Muscle of leg (tissue), 11 donors: ENCODE results near the gene IL16. TPM values are rescaled to one million over a fixed set of nuclear protein-coding genes. Genes with fewer than 3 reads are reported as not detected.
A peak's percentile ranks its signal among the peaks of the same experiment; 100 is the strongest.
"Not testable (repeated sequence)": the region's sequence is repeated elsewhere in the genome, so short reads cannot be mapped to it uniquely, and the experiment has no call there.

Experiments used
- DNase-seq: peaks from one replicate; pipeline ENCODE4 v3.0.0; 2013
- H3K27ac ChIP-seq: one replicate; pipeline ENCODE4 v1.5.1; 2013; ENCODE audit warnings: mild to moderate bottlenecking, low read length, control low read depth
- H3K27me3 ChIP-seq: one replicate; pipeline ENCODE4 v1.6.1; 2013; ENCODE audit warnings: low read length; ENCODE audit not compliant: control insufficient read depth, insufficient read depth
- H3K36me3 ChIP-seq: one replicate; pipeline ENCODE4 v1.6.1; 2013; ENCODE audit warnings: low read length; ENCODE audit not compliant: control insufficient read depth, insufficient read depth
- H3K4me1 ChIP-seq: one replicate; pipeline ENCODE4 v1.6.1; 2013; ENCODE audit warnings: low read length; ENCODE audit not compliant: control insufficient read depth, insufficient read depth
- H3K4me3 ChIP-seq: one replicate; pipeline ENCODE4 v1.5.1; 2013; ENCODE audit warnings: low read length, control low read depth
- H3K9me3 ChIP-seq: replicated peaks from 2 replicates; pipeline ENCODE4 v1.6.1; 2013; ENCODE audit warnings: low read depth, low read length; ENCODE audit not compliant: control insufficient read depth
- WGBS: methylation state at CpG from one replicate; pipeline ENCODE4 v1.1.5; 2013; ENCODE audit warnings: missing lambda C conversion rate; ENCODE audit not compliant: insufficient coverage; 5-methylcytosine and 5-hydroxymethylcytosine counted together
- polyA plus RNA-seq, 8 donors: library from polyadenylated mRNA; unstranded; fragments of 120-200 nt; gene quantifications; one replicate each; pipeline versions ENCODE4 v1.2.1 to v1.2.3, GENCODE V29; 2013; ENCODE audit warnings: inconsistent platforms in 1 of 8, low replicate concordance in 1 of 8; ENCODE audit not compliant: insufficient read length in 8 of 8, insufficient read depth in 1 of 8
- total RNA-seq: library from RNA; stranded (reverse); fragments of 120-200 nt; gene quantifications from one replicate; pipeline ENCODE4 v1.2.4, GENCODE V29; 2013

IL16 gene
- total and polyA plus RNA-seq, 9 donors = 3.9 to 8.9 (median 7.3) TPM

- not testable (repeated sequence) for H3K4me3 ChIP-seq, H3K27me3 ChIP-seq, H3K9me3 ChIP-seq, DNase-seq, H3K4me1 ChIP-seq, H3K27ac ChIP-seq, H3K36me3 ChIP-seq
- 20% methylated on average over 1 of the region's 9 CpGs for WGBS
These were observed 134.5 kb downstream of the IL16 start for GRCh38 chr15:81331141-81331540.

GRCh38 chr15:81331600-81331999, 134.9 kb downstream of the IL16 start:
- no peaks in the 10 kb centered on the region for H3K9me3 ChIP-seq
- WGBS = 81% methylated on average over 15 of the region's 15 CpGs
- no peak overlapping the region for H3K27ac ChIP-seq
- no peaks in the 10 kb centered on the region for H3K27me3 ChIP-seq
- peaks cover 4% of the 10 kb centered on the region for H3K4me1 ChIP-seq
- H3K4me3 ChIP-seq = no peak overlapping the region
- DNase-seq = no peak
- H3K36me3 ChIP-seq = no peaks in the 10 kb centered on the region

- WGBS = 91% methylated on average over 9 of the region's 12 CpGs
- no peak overlapping the region for H3K4me3 ChIP-seq
These were observed 135.6 kb downstream of the IL16 start for GRCh38 chr15:81332326-81332725.

GRCh38 chr15:81333363-81333762, 136.7 kb downstream of the IL16 start:
- Histone ChIP-seq H3K9me3 (no peaks in the 10 kb centered on the region), H3K4me1 (peaks cover 16% of the 10 kb centered on the region), H3K36me3 (no peaks in the 10 kb centered on the region), H3K27ac (no peak overlapping the region), H3K4me3 (no peak overlapping the region), H3K27me3 (no peaks in the 10 kb centered on the region)
- DNase-seq = no peak
- 92% methylated on average over 2 of the region's 3 CpGs for WGBS

More at GRCh38 chr15:81332326-81332725, 135.6 kb downstream of the IL16 start:
- H3K27ac ChIP-seq = no peak overlapping the region
- H3K9me3 ChIP-seq = no peaks in the 10 kb centered on the region
- no peaks in the 10 kb centered on the region for H3K36me3 ChIP-seq
- H3K27me3 ChIP-seq = no peaks in the 10 kb centered on the region
- no peak for DNase-seq
- H3K4me1 ChIP-seq = peaks cover 7% of the 10 kb centered on the region

GRCh38 chr15:81334768-81335435, 138.2 kb downstream of the IL16 start:
- Histone ChIP-seq H3K27me3 (no peaks in the 10 kb centered on the region), H3K27ac (no peak overlapping the region), H3K36me3 (no peaks in the 10 kb centered on the region), H3K4me1 (peaks cover 24% of the 10 kb centered on the region), H3K9me3 (no peaks in the 10 kb centered on the region), H3K4me3 (no peak overlapping the region)
- 85% methylated on average over 9 of the region's 10 CpGs for WGBS
- no peak for DNase-seq

GRCh38 chr15:81335631-81336030, 139.0 kb downstream of the IL16 start:
- Histone ChIP-seq H3K9me3 (no peaks in the 10 kb centered on the region), H3K27me3 (no peaks in the 10 kb centered on the region), H3K4me1 (peaks cover 24% of the 10 kb centered on the region), H3K4me3 (no peak overlapping the region), H3K27ac (no peak overlapping the region), H3K36me3 (no peaks in the 10 kb centered on the region)
- WGBS = 82% methylated on average over 2 of the region's 4 CpGs
- no peak for DNase-seq

- Histone ChIP-seq H3K9me3 (no peaks in the 10 kb centered on the region), H3K4me1 (peaks cover 24% of the 10 kb centered on the region), H3K36me3 (no peaks in the 10 kb centered on the region), H3K4me3 (no peak overlapping the region), H3K27ac (no peak overlapping the region), H3K27me3 (no peaks in the 10 kb centered on the region)
- no CpG with 5 or more reads among the region's 4 CpGs for WGBS
- no peak for DNase-seq
These were observed 139.9 kb downstream of the IL16 start for GRCh38 chr15:81336568-81336967.

GRCh38 chr15:81337241-81337640, 140.6 kb downstream of the IL16 start:
- Histone ChIP-seq H3K36me3 (no peaks in the 10 kb centered on the region), H3K4me1 (peaks cover 24% of the 10 kb centered on the region), H3K27me3 (no peaks in the 10 kb centered on the region), H3K27ac (peak overlapping the region; percentile 29), H3K9me3 (no peaks in the 10 kb centered on the region), H3K4me3 (no peak overlapping the region)
- 85% methylated on average over 2 of the region's 3 CpGs for WGBS
- no peak for DNase-seq

- Histone ChIP-seq H3K4me1 (peaks cover 24% of the 10 kb centered on the region), H3K4me3 (no peak overlapping the region), H3K27ac (peak overlapping the region; percentile 62), H3K36me3 (no peaks in the 10 kb centered on the region), H3K27me3 (peaks cover 2% of the 10 kb centered on the region), H3K9me3 (no peaks in the 10 kb centered on the region)
- 38% methylated on average over 6 of the region's 9 CpGs for WGBS
- DNase-seq = peak; percentile 72
These were observed 141.1 kb downstream of the IL16 start for GRCh38 chr15:81337713-81338157.

- peaks cover 3% of the 10 kb centered on the region for H3K27me3 ChIP-seq
- H3K4me3 ChIP-seq = no peak overlapping the region
- no peaks in the 10 kb centered on the region for H3K9me3 ChIP-seq
- no peaks in the 10 kb centered on the region for H3K36me3 ChIP-seq
- peak; percentile 86 for DNase-seq
- 6% methylated on average over 2 of the region's 8 CpGs for WGBS
- H3K4me1 ChIP-seq = peaks cover 24% of the 10 kb centered on the region
- peak overlapping the region; percentile 62 for H3K27ac ChIP-seq
These were observed 141.7 kb downstream of the IL16 start for GRCh38 chr15:81338170-81339007.
